ENCODE results near the gene EGR2. TPM values are rescaled to one million over a fixed set of nuclear protein-coding genes. Genes with fewer than 3 reads are reported as not detected.
"Not testable (repeated sequence)": the region's sequence is repeated elsewhere in the genome, so short reads cannot be mapped to it uniquely, and the experiment has no call there.

The EGR2 gene
- total RNA-seq, 1 experiment from 2014 or later, result not detected

- no peak for DNase-seq (ENCODE audit: low spot score)
- in situ Hi-C loops (cut with HindIII; ENCODE audit: low sequenced_read_pairs), result no loop called here
Observed at GRCh38 chr10:62803724-62804355, 12.3 kb downstream of the EGR2 start.

- no peak for DNase-seq (ENCODE audit: low spot score)
- in situ Hi-C loops (cut with HindIII; ENCODE audit: low sequenced_read_pairs), result no loop called here
Observed at GRCh38 chr10:62801871-62802270, 14.3 kb downstream of the EGR2 start.

- in situ Hi-C loops (cut with HindIII; ENCODE audit: low sequenced_read_pairs), result no loop called here
- no peak for DNase-seq (ENCODE audit: low spot score)
Observed at GRCh38 chr10:62796896-62797295, 19.3 kb downstream of the EGR2 start.

- in situ Hi-C loops (cut with HindIII; ENCODE audit: low sequenced_read_pairs), result no loop called here
- no peak for DNase-seq (ENCODE audit: low spot score)
Observed at GRCh38 chr10:62795762-62796161, 20.4 kb downstream of the EGR2 start.

- in situ Hi-C loops (cut with HindIII; ENCODE audit: low sequenced_read_pairs), result no loop called here
- no peak for DNase-seq (ENCODE audit: low spot score)
Observed at GRCh38 chr10:62795100-62795499, 21.1 kb downstream of the EGR2 start.

- in situ Hi-C loops (cut with HindIII; ENCODE audit: low sequenced_read_pairs), result no loop called here
- no peak for DNase-seq (ENCODE audit: low spot score)
Observed at GRCh38 chr10:62794306-62794705, 21.9 kb downstream of the EGR2 start.

GRCh38 chr10:62792261-62792660 lies 23.9 kb downstream of the EGR2 start:
- no peak for DNase-seq (ENCODE audit: low spot score)
- in situ Hi-C loops (cut with HindIII; ENCODE audit: low sequenced_read_pairs), result no loop called here

- no peak for DNase-seq (ENCODE audit: low spot score)
- in situ Hi-C loops (cut with HindIII; ENCODE audit: low sequenced_read_pairs), result no loop called here
Observed at GRCh38 chr10:62790571-62790970, 25.6 kb downstream of the EGR2 start.

- in situ Hi-C loops (cut with HindIII; ENCODE audit: low sequenced_read_pairs), result no loop called here
- no peak for DNase-seq (ENCODE audit: low spot score)
Observed at GRCh38 chr10:62790019-62790555, 26.1 kb downstream of the EGR2 start.

- no peak for DNase-seq (ENCODE audit: low spot score)
- in situ Hi-C loops (cut with HindIII; ENCODE audit: low sequenced_read_pairs), result no loop called here
Observed at GRCh38 chr10:62788861-62789467, 27.2 kb downstream of the EGR2 start.

- in situ Hi-C loops (cut with HindIII; ENCODE audit: low sequenced_read_pairs); DNase-seq (ENCODE audit: low spot score): not testable (repeated sequence)
Observed at GRCh38 chr10:62788285-62788684, 27.9 kb downstream of the EGR2 start.

- not testable (repeated sequence) for DNase-seq (ENCODE audit: low spot score)
Observed at GRCh38 chr10:62784537-62784936, 31.6 kb downstream of the EGR2 start.

GRCh38 chr10:62779487-62780248 lies 36.5 kb downstream of the EGR2 start:
- no peak for DNase-seq (ENCODE audit: low spot score)
- in situ Hi-C loops (cut with HindIII; ENCODE audit: low sequenced_read_pairs), result no loop called here

More at GRCh38 chr10:62784537-62784936, 31.6 kb downstream of the EGR2 start:
- in situ Hi-C loops (cut with HindIII; ENCODE audit: low sequenced_read_pairs), result not testable (repeated sequence)

GRCh38 chr10:62778125-62778524 lies 38.0 kb downstream of the EGR2 start:
- in situ Hi-C loops (cut with HindIII; ENCODE audit: low sequenced_read_pairs), result no loop called here
- DNase-seq (ENCODE audit: low spot score), result no peak

- DNase-seq (ENCODE audit: low spot score), result no peak
- in situ Hi-C loops (cut with HindIII; ENCODE audit: low sequenced_read_pairs), result no loop called here
Observed at GRCh38 chr10:62772186-62772974, 43.8 kb downstream of the EGR2 start.

GRCh38 chr10:62769574-62770242 lies 46.5 kb downstream of the EGR2 start:
- DNase-seq (ENCODE audit: low spot score), result no peak
- in situ Hi-C loops (cut with HindIII; ENCODE audit: low sequenced_read_pairs), result no loop called here

GRCh38 chr10:62766386-62766785 lies 49.8 kb downstream of the EGR2 start:
- no peak for DNase-seq (ENCODE audit: low spot score)
- in situ Hi-C loops (cut with HindIII; ENCODE audit: low sequenced_read_pairs), result no loop called here

- in situ Hi-C loops (cut with HindIII; ENCODE audit: low sequenced_read_pairs), result no loop called here
- DNase-seq (ENCODE audit: low spot score), result no peak
Observed at GRCh38 chr10:62765726-62766125, 50.4 kb downstream of the EGR2 start.

GRCh38 chr10:62764011-62764410 lies 52.2 kb downstream of the EGR2 start:
- in situ Hi-C loops (cut with HindIII; ENCODE audit: low sequenced_read_pairs), result no loop called here
- no peak for DNase-seq (ENCODE audit: low spot score)
